AG04450 (cell line): ENCODE results near the gene CALR. TPM values are rescaled to one million over a fixed set of nuclear protein-coding genes. Genes with fewer than 3 reads are reported as not detected.

ENCODE experiments used
- CTCF ChIA-PET: fragments of 300-600, 350-600 bp; formaldehyde crosslinking; extraction: SDS; loops from one replicate; lab custom pipeline; 2022; ENCODE audit warnings: antibody characterized with exemption, inconsistent platforms; lab: Charles Lee
- POLR2A ChIA-PET: fragments of 350-600 bp; formaldehyde crosslinking; extraction: SDS; loops from one replicate; lab custom pipeline; 2021; ENCODE audit warnings: antibody characterized with exemption, inconsistent platforms; lab: Yijun Ruan, JAX
- DNase-seq: peaks from one replicate; pipeline ENCODE4 v3.0.0-alpha.2; 2011; ENCODE audit warnings: low read depth, low spot score
- H3K27ac ChIP-seq: one replicate; pipeline ENCODE4 v1.5.1; 2012; ENCODE audit warnings: low read depth, low read length, control low read depth
- H3K27me3 ChIP-seq: one replicate; pipeline ENCODE4 v1.6.0; 2012; ENCODE audit warnings: low read length; ENCODE audit not compliant: control insufficient read depth, insufficient read depth
- H3K4me3 ChIP-seq: 2 replicates; pipeline ENCODE4 v1.5.1; 2011; ENCODE audit warnings: mild to moderate bottlenecking, low read depth, low read length, control low read depth
- H3K9me3 ChIP-seq: 2 replicates; pipeline ENCODE4 v1.5.1; 2012; ENCODE audit warnings: low read length; ENCODE audit not compliant: control insufficient read depth, insufficient read depth
- polyA plus RNA-seq: library from polyadenylated mRNA; depleted of rRNA; stranded (reverse); fragments of >200 nt; gene quantifications from 2 replicates; pipeline ENCODE4 v1.2.3, GENCODE V29; 2011; rRNA removed
- small RNA-seq: library from RNA; depleted of rRNA; stranded (forward); fragments of <200 nt; gene quantifications from one replicate; pipeline ENCODE3, GENCODE V24; 2012; ENCODE audit warnings: low read depth; ENCODE audit not compliant: insufficient read length
- TF ChIP-seq, protein P1 (sequence below): IDR thresholded peaks from 2 replicates; pipeline ENCODE4 v1.5.1; 2011; ENCODE audit warnings: low read depth, low read length, control low read depth, inconsistent platforms

Gene CALR
- polyA plus RNA-seq, 1 experiment, result 1,650 TPM

DNA sequence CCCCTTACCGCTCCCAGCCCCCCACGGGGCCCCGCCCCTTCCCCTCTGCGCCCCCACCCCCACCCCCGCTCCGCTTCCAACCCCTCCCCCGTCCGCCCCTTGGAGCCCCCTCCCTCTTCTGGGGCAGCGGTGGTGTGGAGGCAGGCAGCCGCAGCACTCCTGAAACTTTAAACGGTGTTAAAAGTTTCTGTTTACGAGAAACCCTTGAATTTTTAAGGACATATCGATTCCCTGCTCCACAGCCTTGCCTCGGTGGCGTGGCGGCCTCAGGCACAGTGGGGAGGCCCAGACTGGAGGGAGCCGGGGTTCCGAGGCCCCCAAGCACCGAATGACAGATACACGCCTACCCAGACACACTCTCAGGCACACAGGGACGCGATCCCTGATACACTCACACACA lies 52.0 kb downstream of the CALR start:
- Histone ChIP-seq H3K27ac (no peak overlapping the region), H3K4me3 (no peak overlapping the region), H3K9me3 (peaks cover 8% of the 10 kb centered on the region; the same call in 1 of the 2 replicates), H3K27me3 (no peaks in the 10 kb centered on the region)
- ChIA-PET POLR2A (no interaction called here), CTCF (no interaction called here)
- TF ChIP-seq, protein P1, sequence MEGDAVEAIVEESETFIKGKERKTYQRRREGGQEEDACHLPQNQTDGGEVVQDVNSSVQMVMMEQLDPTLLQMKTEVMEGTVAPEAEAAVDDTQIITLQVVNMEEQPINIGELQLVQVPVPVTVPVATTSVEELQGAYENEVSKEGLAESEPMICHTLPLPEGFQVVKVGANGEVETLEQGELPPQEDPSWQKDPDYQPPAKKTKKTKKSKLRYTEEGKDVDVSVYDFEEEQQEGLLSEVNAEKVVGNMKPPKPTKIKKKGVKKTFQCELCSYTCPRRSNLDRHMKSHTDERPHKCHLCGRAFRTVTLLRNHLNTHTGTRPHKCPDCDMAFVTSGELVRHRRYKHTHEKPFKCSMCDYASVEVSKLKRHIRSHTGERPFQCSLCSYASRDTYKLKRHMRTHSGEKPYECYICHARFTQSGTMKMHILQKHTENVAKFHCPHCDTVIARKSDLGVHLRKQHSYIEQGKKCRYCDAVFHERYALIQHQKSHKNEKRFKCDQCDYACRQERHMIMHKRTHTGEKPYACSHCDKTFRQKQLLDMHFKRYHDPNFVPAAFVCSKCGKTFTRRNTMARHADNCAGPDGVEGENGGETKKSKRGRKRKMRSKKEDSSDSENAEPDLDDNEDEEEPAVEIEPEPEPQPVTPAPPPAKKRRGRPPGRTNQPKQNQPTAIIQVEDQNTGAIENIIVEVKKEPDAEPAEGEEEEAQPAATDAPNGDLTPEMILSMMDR, result no peak
- DNase-seq, result no peak

DNA sequence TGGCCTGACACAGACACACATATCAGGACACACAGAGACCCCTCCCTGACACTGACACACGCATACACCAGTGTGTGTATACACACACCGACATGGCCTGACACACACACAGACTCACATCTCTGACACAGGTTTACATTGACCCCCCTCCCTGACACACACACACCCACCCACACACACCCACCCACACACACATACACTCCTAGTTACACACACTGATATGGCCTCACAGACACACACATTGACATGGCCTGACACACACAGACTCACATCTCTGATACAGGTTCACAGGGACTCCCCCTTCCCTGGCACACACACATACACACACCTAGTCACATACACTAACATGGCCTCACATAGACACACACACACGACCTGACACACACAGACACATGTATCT lies 52.4 kb downstream of the CALR start:
- Histone ChIP-seq H3K27me3 (no peaks in the 10 kb centered on the region), H3K27ac (no peak overlapping the region), H3K9me3 (peaks cover 8% of the 10 kb centered on the region; the same call in 1 of the 2 replicates), H3K4me3 (no peak overlapping the region)
- ChIA-PET CTCF (no interaction called here), POLR2A (no interaction called here)
- TF ChIP-seq, protein P1, result no peak
- no peak for DNase-seq

DNA sequence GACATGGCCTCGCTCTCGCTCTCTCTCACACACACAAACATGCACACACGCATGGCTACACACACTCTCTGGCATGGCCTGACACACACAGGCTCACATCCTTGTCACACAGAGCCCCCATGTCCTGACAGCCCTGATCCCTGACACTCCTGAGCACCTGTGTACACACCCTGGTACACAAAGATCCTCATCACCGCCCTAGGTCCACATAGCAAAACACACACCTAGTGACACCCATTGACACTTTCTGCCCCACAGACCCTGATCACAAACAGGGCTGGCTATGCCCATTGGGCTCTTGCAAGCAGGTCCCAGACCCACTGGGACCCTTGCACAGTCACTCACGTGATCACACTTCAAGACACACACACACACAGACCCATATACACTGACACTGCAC lies 52.9 kb downstream of the CALR start:
- Histone ChIP-seq H3K27ac (no peak overlapping the region), H3K27me3 (no peaks in the 10 kb centered on the region), H3K9me3 (peaks cover 8% of the 10 kb centered on the region; the same call in 1 of the 2 replicates), H3K4me3 (no peak overlapping the region)
- TF ChIP-seq, protein P1, result no peak
- no peak for DNase-seq
- ChIA-PET POLR2A (interaction anchor here (0.6 kb wide), 1 partner anchor 32 kb away, joined by 3 read pairs; no protein-coding TSS in a partner anchor), CTCF (no interaction called here)

DNA sequence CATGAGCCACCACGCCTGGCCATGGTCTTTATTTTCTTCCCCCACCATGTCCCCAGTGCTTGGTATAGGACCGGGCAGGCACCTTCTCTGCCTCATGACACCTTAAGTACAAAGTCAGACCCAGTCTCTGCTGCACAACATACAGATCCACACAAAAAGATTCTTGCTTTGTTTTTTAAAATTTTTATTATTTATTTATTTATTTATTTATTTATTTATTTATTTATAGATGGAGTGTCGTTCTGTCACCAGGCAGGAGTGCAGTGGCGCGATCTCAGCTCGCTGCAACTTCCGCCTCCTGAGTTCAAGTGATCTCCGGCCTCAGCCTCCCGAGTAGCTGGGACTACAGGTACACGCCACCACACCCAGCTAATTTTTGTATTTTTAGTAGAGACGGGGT lies 54.3 kb downstream of the CALR start:
- POLR2A ChIA-PET, result no interaction called here
- Histone ChIP-seq H3K9me3 (peaks cover 8% of the 10 kb centered on the region; the same call in 1 of the 2 replicates), H3K27me3 (no peaks in the 10 kb centered on the region), H3K27ac (no peak overlapping the region), H3K4me3 (no peak overlapping the region)
- TF ChIP-seq, protein P1, result no peak
- CTCF ChIA-PET, result interaction anchor here (1.9 kb wide), 1 partner anchor 69 kb away, joined by 6 read pairs; no protein-coding TSS in a partner anchor
- DNase-seq, result no peak

DNA sequence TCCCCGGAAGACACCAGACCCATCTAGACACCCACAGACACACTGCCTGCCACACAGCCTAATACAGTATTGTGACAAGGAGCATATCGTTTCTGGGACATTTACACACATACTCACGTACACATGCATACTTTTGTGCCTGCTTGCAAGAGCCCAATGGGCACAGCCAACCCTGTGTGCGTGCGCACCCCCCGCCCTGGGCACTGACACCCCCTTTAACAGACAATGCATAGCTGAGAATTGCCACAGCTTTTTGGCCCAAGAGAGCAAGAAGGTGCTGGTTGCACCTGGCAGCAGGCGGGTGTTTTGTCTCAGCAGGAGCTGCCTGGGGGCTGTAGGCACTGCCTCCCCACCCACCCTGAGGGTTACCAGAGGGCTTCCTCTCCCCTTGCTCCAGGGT lies 55.2 kb downstream of the CALR start:
- TF ChIP-seq, protein P1, result no peak
- DNase-seq, result no peak
- H3K27ac ChIP-seq, result no peak overlapping the region
- peaks cover 8% of the 10 kb centered on the region; the same call in 1 of the 2 replicates for H3K9me3 ChIP-seq
- no peak overlapping the region for H3K4me3 ChIP-seq
- ChIA-PET POLR2A (no interaction called here), CTCF (interaction anchor here (0.6 to 1.9 kb wide), 4 partner anchors 10 to 101 kb away, joined by 4 to 6 read pairs (median 4); no protein-coding TSS in a partner anchor)
- H3K27me3 ChIP-seq, result no peaks in the 10 kb centered on the region

Small RNA genes lying within 50 kb of the gene (small RNA-seq; reads per million reads assigned to genes)
- gene MIR5695 (not detected), gene MIR6515 (1.1 reads per million)

Other genes with a start within 250 kb of the CALR start
- gene FBXW9, start 242.0 kb upstream of the CALR start, polyA plus RNA-seq, result 4.8 and 7.2 TPM in 2 replicates
- gene TNPO2, start 214.7 kb upstream of the CALR start, polyA plus RNA-seq, result 47.3 and 58.8 TPM in 2 replicates
- 147 and 161 TPM in 2 replicates for gene TRIR, start 203.9 kb upstream of the CALR start, polyA plus RNA-seq
- 114 and 129 TPM in 2 replicates for gene GET3, start 201.1 kb upstream of the CALR start, polyA plus RNA-seq
- not detected in 2 replicates for gene BEST2, start 186.8 kb upstream of the CALR start, polyA plus RNA-seq
- 5.5 and 6.4 TPM in 2 replicates for gene HOOK2, start 163.1 kb upstream of the CALR start, polyA plus RNA-seq
- 24.1 and 44.3 TPM in 2 replicates for gene JUNB, start 147.1 kb upstream of the CALR start, polyA plus RNA-seq
- 187 and 237 TPM in 2 replicates for gene PRDX2, start 136.8 kb upstream of the CALR start, polyA plus RNA-seq
- 1.6 and 2.4 TPM in 2 replicates for gene THSD8, start 136.5 kb upstream of the CALR start, polyA plus RNA-seq
- 11.6 and 11.7 TPM in 2 replicates for gene RNASEH2A, start 132.0 kb upstream of the CALR start, polyA plus RNA-seq
- gene RTBDN, start 104.0 kb upstream of the CALR start, polyA plus RNA-seq, result not detected in 2 replicates
- gene MAST1, start 100.1 kb upstream of the CALR start, polyA plus RNA-seq, result 0.47 and 0.52 TPM in 2 replicates
- gene DNASE2, start 57.2 kb upstream of the CALR start, polyA plus RNA-seq, result 28.9 and 39.5 TPM in 2 replicates
- not detected in 2 replicates for gene KLF1, start 51.4 kb upstream of the CALR start, polyA plus RNA-seq
- gene GCDH, start 47.4 kb upstream of the CALR start, polyA plus RNA-seq, result 11.4 and 14.0 TPM in 2 replicates
- gene SYCE2, start 19.3 kb upstream of the CALR start, polyA plus RNA-seq, result not detected in 2 replicates
- 13.5 and 23.0 TPM in 2 replicates for gene FARSA, start 4.9 kb upstream of the CALR start, polyA plus RNA-seq
- 36.2 and 41.4 TPM in 2 replicates for gene RAD23A, start 7.3 kb downstream of the CALR start, polyA plus RNA-seq
- 31.6 and 35.1 TPM in 2 replicates for gene GADD45GIP1, start 18.6 kb downstream of the CALR start, polyA plus RNA-seq
- gene DAND5, start 31.0 kb downstream of the CALR start, polyA plus RNA-seq, result not detected in 2 replicates
- gene NFIX, start 56.9 kb downstream of the CALR start, polyA plus RNA-seq, result 15.1 and 22.3 TPM in 2 replicates
- 0.11 and 0.29 TPM in 2 replicates for gene LYL1, start 164.2 kb downstream of the CALR start, polyA plus RNA-seq
- gene TRMT1, start 178.1 kb downstream of the CALR start, polyA plus RNA-seq, result 17.3 and 21.0 TPM in 2 replicates
- 43.4 and 76.4 TPM in 2 replicates for gene NACC1, start 179.7 kb downstream of the CALR start, polyA plus RNA-seq
- gene STX10, start 211.8 kb downstream of the CALR start, polyA plus RNA-seq, result 47.9 and 57.6 TPM in 2 replicates
- gene IER2, start 211.8 kb downstream of the CALR start, polyA plus RNA-seq, result 15.3 and 21.3 TPM in 2 replicates